ENCODE measurements around the gene HEMGN.

HEMGN gene

DNA sequence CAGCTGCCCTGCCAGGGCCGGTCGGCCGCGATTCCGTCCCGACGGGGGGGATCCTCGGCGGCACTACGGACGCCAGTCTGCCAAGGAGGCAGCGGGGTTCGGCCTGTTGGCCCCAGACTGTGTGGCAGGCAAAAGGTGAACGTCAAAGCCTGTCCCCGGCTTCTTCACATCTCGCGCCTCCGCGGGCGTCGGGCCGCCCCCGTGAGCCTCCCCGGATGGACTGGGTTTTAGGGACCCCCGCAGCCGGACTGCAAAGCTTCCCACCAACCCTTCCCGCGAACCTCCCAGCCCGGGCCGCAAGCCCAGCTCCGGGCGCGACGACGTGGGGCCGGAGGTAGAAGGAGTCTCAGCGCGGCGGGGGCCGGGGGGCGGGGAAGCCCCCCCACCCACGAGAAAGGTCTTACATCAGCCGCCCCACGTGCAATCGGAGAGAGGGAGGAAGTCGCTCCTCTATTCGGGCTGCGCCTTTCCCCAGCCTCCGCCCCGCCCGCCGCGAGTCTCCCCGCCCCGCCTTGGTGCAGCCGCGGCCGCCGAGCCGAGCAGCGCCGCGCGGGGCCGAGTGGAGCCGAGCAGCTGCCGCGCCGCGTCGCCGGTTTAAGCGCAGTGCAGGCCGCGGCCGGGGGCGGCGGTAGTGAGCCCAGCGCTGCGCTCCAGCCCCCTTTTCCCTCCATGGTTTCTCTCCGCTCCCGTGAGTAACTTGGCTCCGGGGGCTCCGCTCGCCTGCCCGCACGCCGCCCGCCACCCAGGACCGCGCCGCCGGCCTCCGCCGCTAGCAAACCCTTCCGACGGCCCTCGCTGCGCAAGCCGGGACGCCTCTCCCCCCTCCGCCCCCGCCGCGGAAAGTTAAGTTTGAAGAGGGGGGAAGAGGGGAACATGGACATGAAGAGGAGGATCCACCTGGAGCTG lies 45.0 kb upstream of the HEMGN start, which contains the start of gene ANP32B:
TSS of gene ANP32B (plus strand) at position 659 of the 906 bp plus-strand sequence. CDS start at position 874, 215 bp downstream.
- peak within 1 kb of the TSS; percentile 79 for H3K4me3 ChIP-seq (ENCODE audit: low read length)
- peak; percentile 94 for DNase-seq (ENCODE audit: low read depth)
- TF ChIP-seq, protein P1, sequence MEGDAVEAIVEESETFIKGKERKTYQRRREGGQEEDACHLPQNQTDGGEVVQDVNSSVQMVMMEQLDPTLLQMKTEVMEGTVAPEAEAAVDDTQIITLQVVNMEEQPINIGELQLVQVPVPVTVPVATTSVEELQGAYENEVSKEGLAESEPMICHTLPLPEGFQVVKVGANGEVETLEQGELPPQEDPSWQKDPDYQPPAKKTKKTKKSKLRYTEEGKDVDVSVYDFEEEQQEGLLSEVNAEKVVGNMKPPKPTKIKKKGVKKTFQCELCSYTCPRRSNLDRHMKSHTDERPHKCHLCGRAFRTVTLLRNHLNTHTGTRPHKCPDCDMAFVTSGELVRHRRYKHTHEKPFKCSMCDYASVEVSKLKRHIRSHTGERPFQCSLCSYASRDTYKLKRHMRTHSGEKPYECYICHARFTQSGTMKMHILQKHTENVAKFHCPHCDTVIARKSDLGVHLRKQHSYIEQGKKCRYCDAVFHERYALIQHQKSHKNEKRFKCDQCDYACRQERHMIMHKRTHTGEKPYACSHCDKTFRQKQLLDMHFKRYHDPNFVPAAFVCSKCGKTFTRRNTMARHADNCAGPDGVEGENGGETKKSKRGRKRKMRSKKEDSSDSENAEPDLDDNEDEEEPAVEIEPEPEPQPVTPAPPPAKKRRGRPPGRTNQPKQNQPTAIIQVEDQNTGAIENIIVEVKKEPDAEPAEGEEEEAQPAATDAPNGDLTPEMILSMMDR (conservative IDR thresholded peaks at IDR 0.05; ENCODE audit: low read length): peak; percentile 59

GRCh38 chr9:97981846-97982682 lies 44.1 kb upstream of the HEMGN start:
- H3K4me3 ChIP-seq (ENCODE audit: low read length): peak overlapping the region; percentile 79
- TF ChIP-seq, protein P1 (conservative IDR thresholded peaks at IDR 0.05; ENCODE audit: low read length): no peak
- DNase-seq (ENCODE audit: low read depth): peak; percentile 58

- H3K4me3 ChIP-seq (ENCODE audit: low read length): no peak overlapping the region
- TF ChIP-seq, protein P1 (conservative IDR thresholded peaks at IDR 0.05; ENCODE audit: low read length): no peak
- DNase-seq (ENCODE audit: low read depth): peak; percentile 39
Measured at GRCh38 chr9:97980918-97981845, 43.2 kb upstream of the HEMGN start.

DNA sequence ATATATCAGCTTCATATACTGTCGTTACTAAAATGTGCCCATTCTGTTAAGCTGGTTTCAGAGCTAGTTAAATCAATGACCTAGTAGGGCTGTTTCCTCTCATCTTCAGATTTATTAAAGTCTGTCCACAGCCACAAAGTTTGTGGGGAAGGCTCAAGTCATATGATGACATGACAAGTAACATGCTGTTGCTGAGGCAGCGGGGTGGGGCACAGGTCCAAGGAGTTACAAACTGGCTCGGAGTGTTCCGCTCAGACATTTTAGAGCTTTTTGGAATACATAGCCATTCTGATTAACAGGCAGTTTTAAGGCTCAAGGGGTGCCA lies 42.5 kb upstream of the HEMGN start:
- peak; percentile 79 for DNase-seq (ENCODE audit: low read depth)
- H3K4me3 ChIP-seq (ENCODE audit: low read length): no peak overlapping the region
- TF ChIP-seq, protein P1 (conservative IDR thresholded peaks at IDR 0.05; ENCODE audit: low read length): no peak

GRCh38 chr9:97979788-97980478 lies 42.0 kb upstream of the HEMGN start:
- no peak overlapping the region for H3K4me3 ChIP-seq (ENCODE audit: low read length)
- TF ChIP-seq, protein P1 (conservative IDR thresholded peaks at IDR 0.05; ENCODE audit: low read length): no peak
- DNase-seq (ENCODE audit: low read depth): no peak

Data from AG10803 (cell line).